T-helper 17 cell (primary cell): Measurements from ENCODE around the gene SLC17A2. TPM values are rescaled to one million over a fixed set of nuclear protein-coding genes. Genes with fewer than 3 reads are reported as not detected.
A peak's percentile ranks its signal among the peaks of the same experiment; 100 is the strongest.

Experiments used
- ATAC-seq: fragments of 150-1000 bp; cut with Tn5 transposase; 2 replicates; pipeline ENCODE4 v1.10.0; 2021; ENCODE audit warnings: mild to moderate bottlenecking, moderate library complexity
- DNase-seq, 3 donors: peaks; one replicate each; pipeline versions ENCODE4 v3.0.0 to v3.0.0-alpha.2; 2020 to 2021
- H3K9me3 ChIP-seq: one replicate; pipeline ENCODE4 v1.7.0; 2013; ENCODE audit warnings: low read length, mild to moderate bottlenecking; ENCODE audit not compliant: control insufficient read depth, poor library complexity, severe bottlenecking
- H3K27ac Mint-ChIP-seq: one replicate; pipeline ENCODE4 v1.8.0; 2022; ENCODE audit warnings: mild to moderate bottlenecking, moderate library complexity, mixed read lengths
- H3K27me3 Mint-ChIP-seq: one replicate; pipeline ENCODE4 v1.8.0; 2022; ENCODE audit warnings: mixed read lengths
- H3K36me3 Mint-ChIP-seq: one replicate; pipeline ENCODE4 v1.8.0; 2022; ENCODE audit warnings: low read depth, mixed read lengths
- H3K4me1 Mint-ChIP-seq: one replicate; pipeline ENCODE4 v1.8.0; 2022; ENCODE audit warnings: mild to moderate bottlenecking, mixed read lengths
- H3K4me3 Mint-ChIP-seq: one replicate; pipeline ENCODE4 v1.8.0; 2022; ENCODE audit warnings: mild to moderate bottlenecking, moderate library complexity, mixed read lengths
- total RNA-seq, 4 donors: library from RNA in 2 of 4; stranded (reverse) in 2 of 4; gene quantifications; one replicate each; pipeline ENCODE4 v1.2.3 and lab custom pipeline; 2022 to 2026

Gene SLC17A2, protein sequence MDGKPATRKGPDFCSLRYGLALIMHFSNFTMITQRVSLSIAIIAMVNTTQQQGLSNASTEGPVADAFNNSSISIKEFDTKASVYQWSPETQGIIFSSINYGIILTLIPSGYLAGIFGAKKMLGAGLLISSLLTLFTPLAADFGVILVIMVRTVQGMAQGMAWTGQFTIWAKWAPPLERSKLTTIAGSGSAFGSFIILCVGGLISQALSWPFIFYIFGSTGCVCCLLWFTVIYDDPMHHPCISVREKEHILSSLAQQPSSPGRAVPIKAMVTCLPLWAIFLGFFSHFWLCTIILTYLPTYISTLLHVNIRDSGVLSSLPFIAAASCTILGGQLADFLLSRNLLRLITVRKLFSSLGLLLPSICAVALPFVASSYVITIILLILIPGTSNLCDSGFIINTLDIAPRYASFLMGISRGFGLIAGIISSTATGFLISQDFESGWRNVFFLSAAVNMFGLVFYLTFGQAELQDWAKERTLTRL
- total RNA-seq (not detected), total RNA-seq (lab: John Stamatoyannopoulos, UW) (0.08 to 0.12 reads per million in 2 donors)

DNA sequence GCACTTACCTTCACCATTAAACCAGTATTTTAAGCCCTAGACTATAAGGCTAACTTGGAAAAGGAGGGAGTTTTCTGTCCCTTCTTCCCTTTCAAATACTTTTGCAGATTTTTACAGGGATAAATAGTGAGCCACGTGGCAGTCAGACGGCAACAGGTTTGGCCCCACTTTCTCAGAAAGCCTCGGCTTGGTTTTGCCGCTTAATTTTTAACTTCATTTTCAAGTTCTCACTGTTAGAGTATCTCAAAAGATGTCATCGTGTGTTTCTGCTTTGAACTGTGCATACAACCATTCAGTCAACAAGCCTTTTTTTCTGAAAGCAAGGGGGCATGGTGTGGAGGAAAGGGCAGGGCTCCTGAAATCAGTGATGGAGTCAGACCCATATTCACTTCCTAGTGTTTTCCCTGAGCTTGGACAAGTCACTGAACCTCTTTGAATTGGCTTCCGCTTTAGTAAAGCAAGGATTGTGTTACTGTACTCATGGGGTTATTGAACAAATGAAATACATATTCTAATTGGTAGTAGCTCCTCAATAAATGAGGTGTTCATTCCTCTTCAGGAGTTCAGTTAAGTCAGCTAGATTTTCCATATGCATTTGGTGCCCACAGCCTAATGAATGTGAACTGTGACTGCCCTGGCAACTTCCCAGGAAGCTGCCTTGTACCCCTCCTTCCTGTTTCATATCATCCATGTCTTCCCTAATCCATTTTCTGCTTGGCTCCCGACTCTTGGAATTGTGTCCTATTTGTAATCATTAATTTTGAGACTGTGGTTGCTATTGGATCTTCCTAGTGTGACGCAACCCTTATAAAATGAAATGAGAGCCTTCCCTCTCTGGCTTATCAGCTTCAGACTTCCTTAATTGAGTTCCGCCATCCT, at the start of gene SLC17A2:
Gene SLC17A2 (minus strand): TSS at position 160 of the 879 bp plus-strand sequence. CDS start 4,895 bp downstream, outside the sequence.
- no peaks in the 10 kb centered on the region for H3K9me3 ChIP-seq
- no peak within 1 kb of the TSS for H3K27ac Mint-ChIP-seq
- ATAC-seq, result no peak
- H3K4me3 Mint-ChIP-seq, result no peak within 1 kb of the TSS
- peaks cover 27% of the 10 kb centered on the region for H3K27me3 Mint-ChIP-seq
- no peaks in the 10 kb centered on the region for H3K36me3 Mint-ChIP-seq
- no peaks in the 10 kb centered on the region for H3K4me1 Mint-ChIP-seq
- DNase-seq, result no peak

DNA sequence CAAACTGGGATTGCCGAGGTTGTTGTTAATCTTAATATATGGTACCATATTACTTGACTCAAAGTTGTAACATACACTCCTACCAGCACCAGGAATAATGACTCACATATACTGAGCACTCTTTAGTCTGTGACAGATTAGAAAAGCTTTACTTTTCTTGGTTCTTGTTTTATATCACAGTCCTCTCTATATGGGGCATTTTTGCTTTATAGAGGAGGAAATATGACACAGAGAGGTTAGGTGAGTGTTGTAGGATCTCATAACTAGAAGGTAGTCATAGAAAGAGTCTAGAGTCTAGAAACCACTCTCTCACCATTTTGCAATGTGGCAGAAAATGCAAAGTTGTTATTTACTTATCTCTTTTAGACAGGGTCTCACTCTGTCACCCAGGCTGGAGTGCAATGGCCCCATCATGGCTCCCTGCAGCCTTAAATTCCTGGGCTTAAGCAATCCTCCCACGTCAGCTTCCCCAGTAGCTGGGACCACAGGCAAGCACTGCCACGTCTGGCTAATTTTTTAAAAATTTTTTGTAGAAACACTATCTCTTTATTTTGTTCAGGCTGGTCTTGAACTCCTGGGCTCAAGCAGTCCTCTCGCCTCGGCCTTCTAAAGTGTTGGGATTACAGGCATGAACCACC, 45.6 kb upstream of the SLC17A2 start:
- no peaks in the 10 kb centered on the region for H3K9me3 ChIP-seq
- no peak overlapping the region for H3K4me3 Mint-ChIP-seq
- H3K36me3 Mint-ChIP-seq, result peaks cover 9% of the 10 kb centered on the region
- H3K27ac Mint-ChIP-seq, result peak overlapping the region; percentile 32
- H3K27me3 Mint-ChIP-seq, result no peaks in the 10 kb centered on the region
- DNase-seq (no peak), ATAC-seq (no peak)
- peaks cover 13% of the 10 kb centered on the region for H3K4me1 Mint-ChIP-seq

DNA sequence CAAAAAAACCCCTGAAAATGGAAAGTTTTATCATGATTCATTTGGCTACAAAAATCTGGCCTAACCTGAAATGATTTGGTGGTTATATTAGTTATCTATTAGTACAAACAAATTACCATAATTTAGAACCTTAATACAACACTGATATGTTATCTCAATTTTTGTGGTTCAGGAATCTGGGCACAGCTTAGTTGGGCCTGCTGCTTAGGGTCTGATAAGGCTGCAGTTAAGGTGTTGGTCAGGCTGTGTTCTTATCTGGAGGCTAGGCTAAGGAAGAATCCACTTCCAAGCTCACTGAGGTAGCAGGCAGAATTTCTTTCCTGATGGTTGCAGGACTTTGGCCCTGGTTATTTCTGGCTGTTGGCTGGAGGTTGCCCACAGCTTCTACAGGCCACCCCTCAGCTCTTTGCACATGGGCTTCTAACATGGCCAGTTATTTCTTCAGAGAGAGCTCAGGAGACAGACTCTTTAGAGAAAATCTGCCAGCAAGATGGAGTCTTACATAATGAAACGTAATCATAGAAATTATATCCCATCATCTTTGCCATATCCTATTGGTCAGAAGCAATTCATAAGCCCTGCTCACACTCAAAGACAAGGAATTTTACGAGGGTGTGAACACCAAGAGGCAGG, 43.5 kb upstream of the SLC17A2 start:
- no peak overlapping the region for H3K27ac Mint-ChIP-seq
- no peak for DNase-seq
- no peaks in the 10 kb centered on the region for H3K9me3 ChIP-seq
- ATAC-seq, result no peak
- H3K36me3 Mint-ChIP-seq, result peaks cover 14% of the 10 kb centered on the region
- H3K4me3 Mint-ChIP-seq, result no peak overlapping the region
- H3K27me3 Mint-ChIP-seq, result no peaks in the 10 kb centered on the region
- H3K4me1 Mint-ChIP-seq, result peaks cover 22% of the 10 kb centered on the region

DNA sequence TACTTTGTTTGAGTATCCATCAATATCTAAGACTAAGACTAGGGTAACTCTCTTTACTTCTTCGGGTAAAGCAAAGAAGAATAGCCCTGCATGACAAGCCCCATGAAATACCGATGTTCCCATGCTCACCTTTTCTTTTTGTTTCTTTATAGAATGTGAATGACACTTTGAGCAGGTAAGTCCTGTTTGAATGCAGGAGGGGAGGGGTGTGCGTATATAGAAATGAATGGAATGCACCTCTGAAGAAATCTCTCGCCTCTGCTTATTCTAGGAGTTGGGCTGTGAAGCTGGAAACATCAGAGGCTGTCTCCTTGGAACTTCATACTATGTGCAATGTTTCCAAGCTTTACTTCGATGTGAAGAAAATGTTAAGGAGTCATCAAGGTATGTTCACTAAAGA, 42.4 kb upstream of the SLC17A2 start:
- Mint-ChIP-seq H3K27ac (no peak overlapping the region), H3K4me1 (peaks cover 31% of the 10 kb centered on the region), H3K36me3 (peaks cover 18% of the 10 kb centered on the region), H3K4me3 (no peak overlapping the region), H3K27me3 (no peaks in the 10 kb centered on the region)
- DNase-seq (no peak), ATAC-seq (no peak)
- H3K9me3 ChIP-seq, result no peaks in the 10 kb centered on the region

DNA sequence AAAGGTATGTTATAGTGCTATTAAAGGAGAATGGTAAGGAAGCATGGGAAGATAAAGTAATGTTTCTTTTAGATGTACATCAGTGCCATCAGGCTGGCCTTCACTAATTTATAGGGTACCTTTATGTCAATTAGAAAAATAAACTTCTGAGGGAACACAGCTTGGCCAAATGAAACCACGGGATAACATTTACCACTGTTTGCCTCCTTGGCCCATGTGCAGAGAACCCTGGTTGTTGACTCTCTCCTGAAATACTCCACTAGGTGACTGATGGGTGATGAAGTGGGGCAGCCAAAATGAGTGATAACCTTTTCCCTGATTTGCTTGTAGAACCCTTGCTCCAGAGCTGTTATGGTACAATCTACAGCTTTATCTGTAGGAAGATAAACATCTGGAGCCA, 41.6 kb upstream of the SLC17A2 start:
- peak overlapping the region; percentile 78 for H3K27ac Mint-ChIP-seq
- ATAC-seq (no peak), DNase-seq (no peak)
- H3K27me3 Mint-ChIP-seq, result no peaks in the 10 kb centered on the region
- peaks cover 22% of the 10 kb centered on the region for H3K36me3 Mint-ChIP-seq
- H3K4me3 Mint-ChIP-seq, result no peak overlapping the region
- H3K9me3 ChIP-seq, result no peaks in the 10 kb centered on the region
- H3K4me1 Mint-ChIP-seq, result peaks cover 32% of the 10 kb centered on the region

DNA sequence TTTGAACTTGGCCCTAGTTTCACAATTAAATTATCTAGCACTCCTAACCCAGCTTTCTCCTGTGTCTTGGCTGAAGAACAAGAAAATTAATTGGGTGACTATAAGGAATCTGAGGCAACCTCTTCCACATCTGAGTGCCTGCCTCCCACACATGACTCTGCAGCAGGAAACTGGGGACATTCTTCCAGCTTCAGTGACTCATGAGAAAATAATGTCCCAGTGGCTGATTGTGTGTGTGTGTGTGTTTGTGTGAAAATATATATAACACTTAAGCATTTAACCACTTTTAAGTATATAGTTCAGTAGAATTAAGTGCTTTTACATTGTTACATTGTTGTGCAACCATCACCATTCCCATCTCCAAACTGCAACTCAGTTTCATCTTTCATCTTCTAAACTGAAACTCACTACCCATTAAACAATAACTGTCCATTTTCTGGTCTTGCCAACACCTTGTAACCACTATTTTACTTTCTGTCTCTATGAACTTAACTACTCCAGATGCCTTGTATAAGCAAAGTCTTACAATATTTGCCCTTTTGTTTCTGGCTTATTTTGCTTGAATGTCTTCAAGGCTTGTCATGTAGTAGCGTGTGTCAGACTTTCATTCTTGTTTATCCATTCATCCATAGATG, 40.8 kb upstream of the SLC17A2 start:
- peak overlapping the region; percentile 74 for H3K4me3 Mint-ChIP-seq
- DNase-seq, result no peak
- no peak for ATAC-seq
- H3K9me3 ChIP-seq, result no peaks in the 10 kb centered on the region
- peak overlapping the region; percentile 78 for H3K27ac Mint-ChIP-seq
- H3K4me1 Mint-ChIP-seq, result peaks cover 39% of the 10 kb centered on the region
- no peaks in the 10 kb centered on the region for H3K27me3 Mint-ChIP-seq
- peaks cover 22% of the 10 kb centered on the region for H3K36me3 Mint-ChIP-seq

DNA sequence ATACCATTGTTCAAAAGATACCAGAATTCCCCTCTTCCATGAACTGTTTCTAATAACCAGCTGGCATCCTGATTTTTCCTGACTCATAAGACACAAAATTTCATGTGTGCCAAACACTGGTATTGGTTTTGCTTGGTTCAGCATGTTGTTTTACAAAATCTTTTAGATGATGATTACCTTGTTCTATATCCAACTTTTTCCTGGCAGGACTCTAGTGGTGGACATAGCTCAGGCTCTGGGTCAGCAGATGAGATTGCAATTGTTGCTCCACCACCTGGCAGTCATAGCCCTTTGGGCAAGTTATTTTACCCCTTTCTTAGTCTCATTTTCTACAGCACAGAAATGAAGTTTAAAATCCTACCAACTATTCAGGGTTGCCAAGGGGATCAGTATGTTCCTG, 38.3 kb upstream of the SLC17A2 start:
- Mint-ChIP-seq H3K4me1 (peaks cover 52% of the 10 kb centered on the region), H3K36me3 (peaks cover 22% of the 10 kb centered on the region), H3K27me3 (no peaks in the 10 kb centered on the region), H3K27ac (no peak overlapping the region), H3K4me3 (peak overlapping the region; percentile 69)
- no peak for ATAC-seq
- no peaks in the 10 kb centered on the region for H3K9me3 ChIP-seq
- DNase-seq, result no peak

DNA sequence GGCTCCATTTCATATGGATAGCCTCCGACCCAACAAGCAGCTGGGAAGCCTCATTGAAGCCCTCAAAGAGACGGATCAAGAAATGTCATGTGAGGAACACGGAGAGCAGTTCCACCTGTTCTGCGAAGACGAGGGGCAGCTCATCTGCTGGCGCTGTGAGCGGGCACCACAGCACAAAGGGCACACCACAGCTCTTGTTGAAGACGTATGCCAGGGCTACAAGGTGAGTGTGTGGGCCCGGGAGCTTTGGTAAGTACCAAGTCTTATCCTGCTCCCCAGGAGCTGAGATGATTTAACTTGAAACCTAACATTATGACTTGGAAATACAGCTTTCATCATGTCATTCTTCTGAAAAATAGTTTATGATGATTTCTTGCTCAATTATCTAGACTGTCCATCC, 36.2 kb upstream of the SLC17A2 start:
- H3K27me3 Mint-ChIP-seq, result no peaks in the 10 kb centered on the region
- peak overlapping the region; percentile 70 for H3K4me3 Mint-ChIP-seq
- peak overlapping the region; percentile 86 for H3K27ac Mint-ChIP-seq
- no peak for ATAC-seq
- peaks cover 19% of the 10 kb centered on the region for H3K36me3 Mint-ChIP-seq
- no peaks in the 10 kb centered on the region for H3K9me3 ChIP-seq
- H3K4me1 Mint-ChIP-seq, result peaks cover 66% of the 10 kb centered on the region
- DNase-seq, result no peak

DNA sequence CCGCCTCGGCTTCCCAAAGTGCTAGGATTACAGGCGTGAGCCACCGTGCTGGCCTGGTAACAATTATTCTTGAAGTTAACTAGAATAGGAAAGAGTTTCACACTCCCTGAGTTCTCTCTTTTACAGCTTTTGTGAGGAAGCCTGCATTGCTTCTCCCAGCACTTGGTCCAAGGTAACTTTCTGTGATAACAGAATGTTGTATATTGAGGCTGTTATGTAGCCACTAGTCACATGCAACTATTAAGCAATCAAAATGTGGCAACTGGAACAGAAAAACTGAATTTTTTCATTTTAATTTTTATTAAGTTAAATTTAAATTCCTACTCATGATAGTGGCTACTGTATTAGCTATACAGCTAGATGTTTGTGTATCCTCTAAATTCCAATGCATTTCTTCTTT, 34.6 kb upstream of the SLC17A2 start:
- peak overlapping the region; percentile 98 for H3K27ac Mint-ChIP-seq
- no peaks in the 10 kb centered on the region for H3K27me3 Mint-ChIP-seq
- ATAC-seq (no peak), DNase-seq (no peak)
- peaks cover 72% of the 10 kb centered on the region for H3K4me1 Mint-ChIP-seq
- H3K36me3 Mint-ChIP-seq, result peaks cover 13% of the 10 kb centered on the region
- H3K4me3 Mint-ChIP-seq, result peak overlapping the region; percentile 12
- no peaks in the 10 kb centered on the region for H3K9me3 ChIP-seq

DNA sequence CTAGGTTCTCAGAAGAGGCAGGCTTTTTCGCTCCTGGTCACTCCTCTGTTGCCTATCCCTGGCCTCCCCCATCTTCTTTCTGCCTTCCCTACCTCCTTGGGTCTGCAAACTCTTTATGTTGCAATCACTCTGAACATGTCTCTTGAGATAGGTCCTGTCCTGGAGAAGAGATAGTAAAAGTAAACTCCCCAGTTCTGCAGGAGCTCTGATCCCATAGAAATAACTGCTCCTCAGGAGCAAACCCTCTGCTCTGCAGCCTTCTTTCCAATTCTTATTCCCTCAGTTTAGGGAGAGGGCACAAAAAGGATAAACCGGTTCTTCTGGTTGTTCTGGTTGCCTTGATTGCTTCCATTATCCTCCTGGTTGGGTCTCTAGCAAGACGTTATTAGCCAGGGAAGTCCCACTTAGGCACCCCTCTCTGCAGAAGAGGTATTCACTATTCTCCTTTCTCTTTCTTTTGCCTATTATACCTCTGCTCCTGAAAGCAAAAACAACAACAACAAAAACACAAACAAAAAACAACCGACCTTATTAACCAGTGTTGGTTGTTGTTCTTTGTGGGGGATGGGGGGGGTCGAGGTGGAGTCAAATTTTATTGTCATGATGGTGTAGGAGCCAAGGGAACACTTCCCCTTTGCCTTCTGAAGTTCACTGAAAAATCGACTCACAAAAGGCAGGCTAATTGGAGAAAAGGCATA, 33.1 kb upstream of the SLC17A2 start:
- no peak for ATAC-seq
- Mint-ChIP-seq H3K36me3 (peaks cover 14% of the 10 kb centered on the region), H3K27me3 (no peaks in the 10 kb centered on the region), H3K4me1 (peaks cover 78% of the 10 kb centered on the region), H3K4me3 (peak overlapping the region; percentile 100), H3K27ac (peak overlapping the region; percentile 98)
- no peak for DNase-seq
- H3K9me3 ChIP-seq, result no peaks in the 10 kb centered on the region

DNA sequence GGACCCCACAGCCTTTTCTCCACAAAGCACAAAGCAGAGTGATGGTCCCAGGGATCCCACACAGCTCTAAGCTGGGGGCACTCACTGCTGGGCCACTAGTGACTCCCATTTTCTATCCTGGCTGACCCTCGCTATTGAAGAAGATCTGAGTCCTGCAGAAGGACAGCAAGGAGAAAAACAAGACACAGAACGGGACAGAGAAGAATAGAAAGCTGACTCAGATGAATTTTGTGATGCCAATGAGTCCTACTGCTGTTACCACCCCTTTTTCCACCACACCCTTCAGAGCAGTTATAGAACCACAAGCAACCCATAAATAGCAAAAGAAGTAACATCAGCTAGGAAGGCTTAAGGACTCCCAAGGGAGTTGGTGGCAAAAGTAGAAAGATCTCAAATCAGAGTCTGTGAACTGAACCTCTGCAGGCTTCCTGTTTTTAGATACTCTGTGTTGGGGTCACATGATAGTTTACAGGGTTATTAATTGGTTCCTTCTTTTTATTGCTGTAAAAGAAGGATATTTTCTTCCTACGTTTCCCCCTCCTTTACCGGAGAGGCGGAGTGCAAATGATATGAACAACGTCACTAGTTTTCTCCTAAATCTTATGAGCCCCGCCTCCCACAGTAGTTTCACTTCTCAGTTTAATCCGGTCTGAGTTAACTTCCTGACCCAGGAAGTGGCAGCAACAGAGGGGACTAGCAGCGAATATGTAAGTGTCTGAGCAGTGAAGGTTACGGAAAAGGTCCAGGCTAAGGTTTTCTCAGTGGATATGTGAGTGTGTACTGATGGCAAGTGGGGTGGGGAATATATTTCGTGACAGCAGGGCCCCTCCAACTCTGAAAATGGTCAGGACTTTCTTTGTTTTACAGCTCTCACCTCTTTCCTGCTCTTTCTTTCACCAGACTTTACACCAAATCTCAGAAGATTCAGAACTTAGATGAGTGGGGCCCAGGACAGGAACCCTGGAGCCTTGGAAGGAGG, 31.9 kb upstream of the SLC17A2 start, which contains the start of gene TRIM38:
Gene TRIM38 (plus strand): TSS at position 654 of the 979 bp plus-strand sequence. CDS start 3,721 bp downstream, outside the sequence.
- peak; percentile 41 to 56 (median 53) for DNase-seq
- peak; percentile 89 for ATAC-seq
- H3K4me3 Mint-ChIP-seq, result peak within 1 kb of the TSS; percentile 100
- H3K4me1 Mint-ChIP-seq, result peaks cover 74% of the 10 kb centered on the region
- peak within 1 kb of the TSS; percentile 98 for H3K27ac Mint-ChIP-seq
- H3K36me3 Mint-ChIP-seq, result peaks cover 7% of the 10 kb centered on the region
- H3K27me3 Mint-ChIP-seq, result no peaks in the 10 kb centered on the region
- no peaks in the 10 kb centered on the region for H3K9me3 ChIP-seq
